WTC11 (cell line): ENCODE data around the gene CLASP1. TPM values are rescaled to one million over a fixed set of nuclear protein-coding genes. Genes with fewer than 3 reads are reported as not detected.

Source experiments
- ATAC-seq: fragments of 200-7000 bp; cut with Tn5 transposase; 2 replicates; pipeline ENCODE4 v1.10.0; 2021; ENCODE audit warnings: mild to moderate bottlenecking, moderate library complexity
- CTCF ChIA-PET: fragments of 300-600 bp; sonication (Branson Sonifier 250); formaldehyde crosslinking; loops from one replicate; lab custom pipeline; 2021; ENCODE audit warnings: antibody characterized with exemption; lab: Charles Lee
- POLR2A ChIA-PET: fragments of 350-600 bp; sonication (Branson Sonifier 250); formaldehyde crosslinking; loops from one replicate; lab custom pipeline; 2021; ENCODE audit warnings: antibody characterized with exemption; lab: Charles Lee
- DNase-seq: peaks from one replicate; pipeline ENCODE4 v3.0.0; 2021; ENCODE audit warnings: low spot score
- H3K27ac Mint-ChIP-seq: 2 replicates; pipeline ENCODE4 v1.8.0; 2021; ENCODE audit warnings: mixed read lengths
- H3K27me3 Mint-ChIP-seq: 2 replicates; pipeline ENCODE4 v1.8.0; 2021; ENCODE audit warnings: low read depth, mild to moderate bottlenecking, moderate library complexity, mixed read lengths
- H3K36me3 Mint-ChIP-seq: 2 replicates; pipeline ENCODE4 v1.8.0; 2021; ENCODE audit warnings: mixed read lengths
- H3K4me1 Mint-ChIP-seq: 2 replicates; pipeline ENCODE4 v1.8.0; 2022; ENCODE audit warnings: mixed read lengths
- H3K4me3 Mint-ChIP-seq: 2 replicates; pipeline ENCODE4 v1.8.0; 2021; ENCODE audit warnings: mild to moderate bottlenecking, moderate library complexity, mixed read lengths
- H3K9me3 Mint-ChIP-seq: 2 replicates; pipeline ENCODE4 v1.8.0; 2021; ENCODE audit warnings: mixed read lengths
- AR ChIP-seq: fragments of 250-450 bp; sonication (Bioruptor Pico); IDR thresholded peaks from 2 replicates; pipeline ENCODE4 v1.9.0; 2021; ENCODE audit warnings: mild to moderate bottlenecking
- E2F5 ChIP-seq: sonication (generic); formaldehyde crosslinking; IDR thresholded peaks from 2 replicates; pipeline ENCODE4 v1.8.1; 2022; ENCODE audit warnings: mild to moderate bottlenecking, moderate library complexity, missing genetic modification reagents
- ELF4 ChIP-seq: sonication (generic); formaldehyde crosslinking; IDR thresholded peaks from 2 replicates; pipeline ENCODE4 v1.8.1; 2022; ENCODE audit warnings: low read depth, mild to moderate bottlenecking, moderate library complexity, missing genetic modification reagents
- EMX1 ChIP-seq: fragments of 250-450 bp; sonication (Bioruptor Pico); IDR thresholded peaks from 2 replicates; pipeline ENCODE4 v1.8.0; 2021; ENCODE audit warnings: mild to moderate bottlenecking
- ERG ChIP-seq: fragments of 250-450 bp; sonication (Bioruptor Pico); IDR thresholded peaks from 2 replicates; pipeline ENCODE4 v1.8.0; 2021; ENCODE audit warnings: mild to moderate bottlenecking
- FOXK1 ChIP-seq: sonication (generic); formaldehyde crosslinking; IDR thresholded peaks from 2 replicates; pipeline ENCODE4 v1.8.0; 2022; ENCODE audit warnings: mild to moderate bottlenecking, moderate library complexity, missing genetic modification reagents
- HMGA2 ChIP-seq: fragments of 250-450 bp; sonication (Bioruptor Pico); IDR thresholded peaks from 2 replicates; pipeline ENCODE4 v1.4.0; 2021; ENCODE audit warnings: mild to moderate bottlenecking, moderate library complexity
- IRF1 ChIP-seq: sonication (generic); formaldehyde crosslinking; IDR thresholded peaks from 2 replicates; pipeline ENCODE4 v1.8.0; 2023; ENCODE audit warnings: missing genetic modification reagents
- MXD4 ChIP-seq: fragments of 250-450 bp; sonication (Bioruptor Pico); IDR thresholded peaks from 2 replicates; pipeline ENCODE4 v1.8.0; 2021; ENCODE audit warnings: mild to moderate bottlenecking, moderate library complexity, borderline replicate concordance
- NFATC4 ChIP-seq: fragments of 250-450 bp; sonication (Bioruptor Pico); IDR thresholded peaks from 2 replicates; pipeline ENCODE4 v1.9.0; 2021; ENCODE audit warnings: mild to moderate bottlenecking
- NFE2L1 ChIP-seq: sonication (generic); formaldehyde crosslinking; IDR thresholded peaks from 2 replicates; pipeline ENCODE4 v1.8.1; 2023; ENCODE audit warnings: missing genetic modification reagents
- NR1H2 ChIP-seq: sonication (generic); formaldehyde crosslinking; IDR thresholded peaks from 2 replicates; pipeline ENCODE4 v1.9.0; 2021; ENCODE audit warnings: mild to moderate bottlenecking, moderate library complexity, missing genetic modification reagents
- NR2C2 ChIP-seq: sonication (generic); formaldehyde crosslinking; IDR thresholded peaks from 2 replicates; pipeline ENCODE4 v1.8.0; 2022; ENCODE audit warnings: mild to moderate bottlenecking, missing genetic modification reagents
- RORB ChIP-seq: fragments of 250-450 bp; sonication (Bioruptor Pico); IDR thresholded peaks from 2 replicates; pipeline ENCODE4 v1.9.0; 2021; ENCODE audit warnings: mild to moderate bottlenecking
- SMAD4 ChIP-seq: sonication (generic); formaldehyde crosslinking; IDR thresholded peaks from 2 replicates; pipeline ENCODE4 v1.8.0; 2022; ENCODE audit warnings: mild to moderate bottlenecking, missing genetic modification reagents
- TEAD1 ChIP-seq: sonication (generic); formaldehyde crosslinking; IDR thresholded peaks from 2 replicates; pipeline ENCODE4 v1.8.0; 2022; ENCODE audit warnings: mild to moderate bottlenecking, missing genetic modification reagents
- ZNF138 ChIP-seq: sonication (generic); formaldehyde crosslinking; conservative IDR thresholded peaks from 2 replicates; pipeline ENCODE4 v1.8.1; 2022; ENCODE audit warnings: mild to moderate bottlenecking, moderate library complexity, missing genetic modification reagents
- ZNF219 ChIP-seq: sonication (generic); formaldehyde crosslinking; IDR thresholded peaks from 2 replicates; pipeline ENCODE4 v1.8.0; 2023; ENCODE audit warnings: missing genetic modification reagents, mild to moderate bottlenecking, borderline replicate concordance
- ZNF423 ChIP-seq: fragments of 250-450 bp; sonication (Bioruptor Pico); IDR thresholded peaks from 2 replicates; pipeline ENCODE4 v2.1.2; 2022; ENCODE audit warnings: mild to moderate bottlenecking, moderate library complexity
- ZNF671 ChIP-seq: fragments of 250-450 bp; sonication (Bioruptor Pico); IDR thresholded peaks from 2 replicates; pipeline ENCODE4 v1.8.0; 2021; ENCODE audit warnings: mild to moderate bottlenecking
- total RNA-seq: library from RNA; stranded (reverse); gene quantifications from 3 replicates; pipeline ENCODE4 v1.2.3, GENCODE V29; 2021

CLASP1 gene
- total RNA-seq, 1 experiment from 2014 or later, result 50.0 TPM

GRCh38 chr2:121480826-121481225, 168.4 kb downstream of the CLASP1 start (continued):
- TF ChIP-seq ZNF219 (CRISPR knock-in tag), result no peak
- no peak for TF ChIP-seq E2F5
- TF ChIP-seq NR1H2, result no peak
- TF ChIP-seq SMAD4 (CRISPR knock-in tag), result no peak
- TF ChIP-seq TEAD1 (CRISPR knock-in tag), result no peak
- TF ChIP-seq NR2C2 (CRISPR knock-in tag), result no peak
- TF ChIP-seq NFATC4, result no peak
- no peak for TF ChIP-seq NFE2L1 (CRISPR knock-in tag)
- no peak for TF ChIP-seq RORB

GRCh38 chr2:121479882-121480522, 169.3 kb downstream of the CLASP1 start:
- peak; percentile 61 for DNase-seq
- CTCF ChIA-PET, result interaction anchor here (0.6 to 2.1 kb wide), 15 partner anchors 8 to 385 kb away, joined by 3 to 13 read pairs (median 4); no protein-coding TSS in a partner anchor
- TF ChIP-seq ZNF423, result no peak
- no peak for TF ChIP-seq AR
- no peak for TF ChIP-seq EMX1 (CRISPR knock-in tag)
- no peak for TF ChIP-seq IRF1 (CRISPR knock-in tag)
- TF ChIP-seq RORB, result no peak
- no peak for TF ChIP-seq ZNF671
- no peak for TF ChIP-seq ZNF138
- no peak for TF ChIP-seq FOXK1 (CRISPR knock-in tag)
- TF ChIP-seq ERG (CRISPR knock-in tag), result no peak
- TF ChIP-seq HMGA2, result no peak
- TF ChIP-seq ELF4 (CRISPR knock-in tag), result no peak
- TF ChIP-seq MXD4 (CRISPR knock-in tag), result no peak
- Mint-ChIP-seq H3K27ac (peak overlapping the region; percentile 95), H3K9me3 (no peaks in the 10 kb centered on the region), H3K36me3 (no peaks in the 10 kb centered on the region), H3K4me1 (peaks cover 41% of the 10 kb centered on the region), H3K27me3 (no peaks in the 10 kb centered on the region), H3K4me3 (no peak overlapping the region)
- peak; percentile 91 for ATAC-seq
- POLR2A ChIA-PET, result interaction anchor here (0.5 kb wide), 1 partner anchor 162 kb away, joined by 3 read pairs; no protein-coding TSS in a partner anchor
